MM.1S (cell line): ENCODE measurements around the gene PRKRA.
"Not testable (repeated sequence)": the region's sequence is repeated elsewhere in the genome, so short reads cannot be mapped to it uniquely, and the experiment has no call there.

Experiments used
- DNase-seq: peaks from one replicate; pipeline ENCODE4 v3.0.0-alpha.2; 2015
- H2AFZ ChIP-seq: fragments of 300-600 bp; sonication (generic); 2 replicates; pipeline ENCODE4 v1.6.0; 2016; ENCODE audit warnings: antibody characterized with exemption, low read length
- H3F3A ChIP-seq: fragments of 300-600 bp; sonication (generic); 2 replicates; pipeline ENCODE4 v1.6.1; 2016; ENCODE audit warnings: mild to moderate bottlenecking, antibody characterized with exemption, low read length, moderate library complexity, mixed read lengths; ENCODE audit not compliant: insufficient read depth
- H3K27ac ChIP-seq: fragments of 300-600 bp; sonication (generic); 2 replicates; pipeline ENCODE4 v1.5.1; 2016; ENCODE audit warnings: mild to moderate bottlenecking, low read length
- H3K27me3 ChIP-seq: fragments of 300-600 bp; sonication (generic); replicated peaks from 2 replicates; pipeline ENCODE4 v1.6.0; 2016; ENCODE audit warnings: low read length; ENCODE audit not compliant: insufficient read depth
- H3K36me3 ChIP-seq: fragments of 300-600 bp; sonication (generic); replicated peaks from 2 replicates; pipeline ENCODE4 v1.6.1; 2016; ENCODE audit warnings: mild to moderate bottlenecking, low read length, mixed read lengths; ENCODE audit not compliant: insufficient read depth
- H3K4me1 ChIP-seq: fragments of 300-600 bp; sonication (generic); 2 replicates; pipeline ENCODE4 v1.6.1; 2016; ENCODE audit warnings: low read length, mixed read lengths
- H3K4me2 ChIP-seq: fragments of 300-600 bp; sonication (generic); 2 replicates; pipeline ENCODE4 v1.6.0; 2016; ENCODE audit warnings: low read depth, low read length
- H3K4me3 ChIP-seq: fragments of 300-600 bp; sonication (generic); 2 replicates; pipeline ENCODE4 v1.5.1; 2016; ENCODE audit warnings: low read length, mixed read lengths
- H3K79me2 ChIP-seq: fragments of 300-600 bp; sonication (generic); 2 replicates; pipeline ENCODE4 v1.6.1; 2016; ENCODE audit warnings: mixed run types, low read length, mixed read lengths
- H3K9ac ChIP-seq: fragments of 300-600 bp; sonication (generic); 2 replicates; pipeline ENCODE4 v1.6.1; 2016; ENCODE audit warnings: low read length, mixed read lengths
- H3K9me2 ChIP-seq: fragments of 300-600 bp; sonication (generic); replicated peaks from 2 replicates; pipeline ENCODE4 v1.6.1; 2016; ENCODE audit warnings: mild to moderate bottlenecking, low read length, mixed read lengths; ENCODE audit not compliant: insufficient read depth
- H3K9me3 ChIP-seq: fragments of 300-600 bp; sonication (generic); replicated peaks from 2 replicates; pipeline ENCODE4 v1.6.1; 2016; ENCODE audit warnings: mild to moderate bottlenecking, low read length, mixed read lengths; ENCODE audit not compliant: insufficient read depth
- H4K20me1 ChIP-seq: fragments of 300-600 bp; sonication (generic); 2 replicates; pipeline ENCODE4 v1.6.1; 2016; ENCODE audit warnings: mild to moderate bottlenecking, low read length, moderate library complexity, mixed read lengths; ENCODE audit not compliant: insufficient read depth
- CTCF ChIP-seq: fragments of 300-600 bp; sonication (generic); IDR thresholded peaks from 2 replicates; pipeline ENCODE4 v1.5.1; 2016; ENCODE audit warnings: antibody characterized with exemption, low read length, mixed read lengths
- EZH2 ChIP-seq: fragments of 300-600 bp; sonication (generic); optimal IDR thresholded peaks from 2 replicates; pipeline ENCODE3; 2017; ENCODE audit warnings: low read depth, mild to moderate bottlenecking, antibody characterized with exemption, low read length, mixed read lengths
- EZH2phosphoT487 ChIP-seq: fragments of 300-600 bp; sonication (generic); IDR thresholded peaks from 2 replicates; pipeline ENCODE4 v1.6.1; 2018; ENCODE audit warnings: antibody characterized with exemption, low read length

PRKRA gene

GRCh38 chr2:178474560-178474959, 23.6 kb upstream of the PRKRA start:
- no peak overlapping the region for H3K27ac ChIP-seq

GRCh38 chr2:178473931-178474330, 23.0 kb upstream of the PRKRA start:
- no peak for TF ChIP-seq EZH2phosphoT487
- TF ChIP-seq EZH2: no peak
- no peak overlapping the region for H2AFZ ChIP-seq
- no peaks in the 10 kb centered on the region for H3K79me2 ChIP-seq
- H3K4me3 ChIP-seq: no peak overlapping the region
- no peak overlapping the region for H3K4me2 ChIP-seq
- no peaks in the 10 kb centered on the region for H3K27me3 ChIP-seq
- no peaks in the 10 kb centered on the region for H3K9me3 ChIP-seq
- H3K4me1 ChIP-seq: peaks cover 4% of the 10 kb centered on the region; the same call in 1 of the 2 replicates
- no peaks in the 10 kb centered on the region for H3K9me2 ChIP-seq
- no peaks in the 10 kb centered on the region for H4K20me1 ChIP-seq
- no peak overlapping the region for H3K9ac ChIP-seq
- no peak overlapping the region for H3K27ac ChIP-seq
- DNase-seq: no peak
- peaks cover 13% of the 10 kb centered on the region for H3F3A ChIP-seq
- no peaks in the 10 kb centered on the region for H3K36me3 ChIP-seq

More at GRCh38 chr2:178474560-178474959, 23.6 kb upstream of the PRKRA start:
- no peaks in the 10 kb centered on the region for H3K9me2 ChIP-seq
- no peak for DNase-seq
- H3K27me3 ChIP-seq: no peaks in the 10 kb centered on the region
- H4K20me1 ChIP-seq: no peaks in the 10 kb centered on the region
- TF ChIP-seq CTCF (no peak), EZH2 (no peak), EZH2phosphoT487 (no peak)
- peaks cover 7% of the 10 kb centered on the region for H3K4me1 ChIP-seq
- H3F3A ChIP-seq: peaks cover 19% of the 10 kb centered on the region
- no peaks in the 10 kb centered on the region for H3K79me2 ChIP-seq
- no peaks in the 10 kb centered on the region for H3K9me3 ChIP-seq
- H3K4me2 ChIP-seq: no peak overlapping the region
- H2AFZ ChIP-seq: no peak overlapping the region
- no peaks in the 10 kb centered on the region for H3K36me3 ChIP-seq
- no peak overlapping the region for H3K4me3 ChIP-seq
- no peak overlapping the region for H3K9ac ChIP-seq

GRCh38 chr2:178473373-178473772, 22.4 kb upstream of the PRKRA start:
- no peak for DNase-seq
- Histone ChIP-seq H3K79me2 (no peaks in the 10 kb centered on the region), H4K20me1 (no peaks in the 10 kb centered on the region), H3F3A (peaks cover 7% of the 10 kb centered on the region; the same call in 1 of the 2 replicates), H2AFZ (no peak overlapping the region), H3K27me3 (no peaks in the 10 kb centered on the region), H3K9me2 (no peaks in the 10 kb centered on the region), H3K4me3 (no peak overlapping the region), H3K27ac (no peak overlapping the region), H3K9me3 (no peaks in the 10 kb centered on the region), H3K36me3 (no peaks in the 10 kb centered on the region), H3K9ac (no peak overlapping the region), H3K4me1 (peaks cover 4% of the 10 kb centered on the region; the same call in 1 of the 2 replicates), H3K4me2 (no peak overlapping the region)
- TF ChIP-seq EZH2 (no peak), EZH2phosphoT487 (no peak), CTCF (no peak)

GRCh38 chr2:178471313-178471712, 20.3 kb upstream of the PRKRA start:
- not testable (repeated sequence) for H3K4me1 ChIP-seq, H3K27ac ChIP-seq, H3K9me2 ChIP-seq, H3K4me3 ChIP-seq, H3K79me2 ChIP-seq, DNase-seq, H3F3A ChIP-seq, H4K20me1 ChIP-seq, H2AFZ ChIP-seq, H3K36me3 ChIP-seq, H3K27me3 ChIP-seq, H3K9me3 ChIP-seq, H3K9ac ChIP-seq, H3K4me2 ChIP-seq
